DOHH2 (cell line): ENCODE results near the gene CCDC91.

Experiments
- H3F3A ChIP-seq: fragments of 200-600 bp; sonication (generic), shearing (Covaris generic); 2 replicates; pipeline ENCODE4 v1.6.0; 2016; ENCODE audit warnings: antibody characterized with exemption, mild to moderate bottlenecking; ENCODE audit not compliant: control insufficient read depth, insufficient read depth
- H3K27ac ChIP-seq: fragments of 200-600 bp; sonication (generic); 2 replicates; pipeline ENCODE4 v1.5.1; 2014; ENCODE audit warnings: low read depth, mild to moderate bottlenecking, low read length, moderate library complexity
- H3K27me3 ChIP-seq: fragments of 200-600 bp; sonication (generic); 2 replicates; pipeline ENCODE4 v1.6.1; 2014; ENCODE audit warnings: mild to moderate bottlenecking, low read length, mixed read lengths; ENCODE audit not compliant: control insufficient read depth
- H3K36me3 ChIP-seq: fragments of 200-600 bp; sonication (generic); 2 replicates; pipeline ENCODE4 v1.6.1; 2014; ENCODE audit warnings: mild to moderate bottlenecking, low read length, moderate library complexity, mixed read lengths; ENCODE audit not compliant: control insufficient read depth
- H3K4me1 ChIP-seq: fragments of 200-600 bp; sonication (generic); 2 replicates; pipeline ENCODE4 v1.6.1; 2014; ENCODE audit warnings: mild to moderate bottlenecking, low read length, mixed read lengths; ENCODE audit not compliant: control insufficient read depth
- H3K4me2 ChIP-seq: fragments of 200-600 bp; sonication (generic); 2 replicates; pipeline ENCODE4 v1.6.0; 2014; ENCODE audit warnings: mild to moderate bottlenecking, low read length, moderate library complexity
- H3K4me3 ChIP-seq: fragments of 200-600 bp; sonication (generic); 2 replicates; pipeline ENCODE4 v1.5.1; 2014; ENCODE audit warnings: mild to moderate bottlenecking, low read length, mixed read lengths
- H3K79me2 ChIP-seq: fragments of 200-600 bp; sonication (generic); 2 replicates; pipeline ENCODE4 v1.6.1; 2014; ENCODE audit warnings: mild to moderate bottlenecking, low read length, mixed read lengths; ENCODE audit not compliant: control insufficient read depth
- H3K9me2 ChIP-seq: fragments of 200-600 bp; sonication (generic); replicated peaks from 2 replicates; pipeline ENCODE4 v1.6.1; 2014; ENCODE audit warnings: mild to moderate bottlenecking, low read length, mixed read lengths; ENCODE audit not compliant: control insufficient read depth
- H3K9me3 ChIP-seq: fragments of 200-600 bp; sonication (generic); 2 replicates; pipeline ENCODE4 v1.6.1; 2014; ENCODE audit warnings: antibody characterized with exemption, low read length, mixed read lengths; ENCODE audit not compliant: control insufficient read depth, insufficient read depth
- H4K20me1 ChIP-seq: fragments of 200-600 bp; sonication (generic); 2 replicates; pipeline ENCODE4 v1.6.0; 2014; ENCODE audit warnings: low read depth, mild to moderate bottlenecking, antibody characterized with exemption, low read length, moderate library complexity; ENCODE audit not compliant: control insufficient read depth, insufficient read depth
- EZH2phosphoT487 ChIP-seq: fragments of 200-600 bp; sonication (generic); IDR thresholded peaks from 2 replicates; pipeline ENCODE4 v1.6.1; 2017; ENCODE audit warnings: borderline replicate concordance, mild to moderate bottlenecking, antibody characterized with exemption, low read length, moderate library complexity, mixed read lengths
- TF ChIP-seq, protein P1 (sequence below): fragments of 200-600 bp; sonication (generic); IDR thresholded peaks from one replicate; pipeline ENCODE4 v1.5.1; 2014; ENCODE audit warnings: antibody characterized with exemption, mild to moderate bottlenecking, low read depth, low read length; ENCODE audit not compliant: poor library complexity, severe bottlenecking

Gene CCDC91

DNA sequence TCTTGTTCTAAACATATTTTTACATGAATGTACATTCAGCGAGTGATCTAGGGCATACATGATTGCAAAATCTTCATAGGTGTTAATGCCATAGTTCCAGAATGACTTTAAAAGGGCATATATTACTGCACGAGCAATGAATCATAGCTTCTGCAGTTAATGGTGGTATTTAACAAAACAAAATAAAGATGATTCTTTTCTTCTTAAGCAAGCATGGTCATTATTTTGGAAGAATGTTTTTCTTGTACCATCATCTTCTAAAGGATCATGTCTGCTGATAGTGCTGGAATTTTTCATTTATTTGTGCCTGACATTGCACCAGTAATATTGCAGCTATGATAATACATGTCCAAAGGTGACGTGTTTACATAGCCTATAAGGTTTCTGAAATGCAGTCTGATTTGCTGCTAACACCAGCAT is 388.6 kb downstream of the CCDC91 start:
- no peak for TF ChIP-seq EZH2phosphoT487
- TF ChIP-seq, protein P1, sequence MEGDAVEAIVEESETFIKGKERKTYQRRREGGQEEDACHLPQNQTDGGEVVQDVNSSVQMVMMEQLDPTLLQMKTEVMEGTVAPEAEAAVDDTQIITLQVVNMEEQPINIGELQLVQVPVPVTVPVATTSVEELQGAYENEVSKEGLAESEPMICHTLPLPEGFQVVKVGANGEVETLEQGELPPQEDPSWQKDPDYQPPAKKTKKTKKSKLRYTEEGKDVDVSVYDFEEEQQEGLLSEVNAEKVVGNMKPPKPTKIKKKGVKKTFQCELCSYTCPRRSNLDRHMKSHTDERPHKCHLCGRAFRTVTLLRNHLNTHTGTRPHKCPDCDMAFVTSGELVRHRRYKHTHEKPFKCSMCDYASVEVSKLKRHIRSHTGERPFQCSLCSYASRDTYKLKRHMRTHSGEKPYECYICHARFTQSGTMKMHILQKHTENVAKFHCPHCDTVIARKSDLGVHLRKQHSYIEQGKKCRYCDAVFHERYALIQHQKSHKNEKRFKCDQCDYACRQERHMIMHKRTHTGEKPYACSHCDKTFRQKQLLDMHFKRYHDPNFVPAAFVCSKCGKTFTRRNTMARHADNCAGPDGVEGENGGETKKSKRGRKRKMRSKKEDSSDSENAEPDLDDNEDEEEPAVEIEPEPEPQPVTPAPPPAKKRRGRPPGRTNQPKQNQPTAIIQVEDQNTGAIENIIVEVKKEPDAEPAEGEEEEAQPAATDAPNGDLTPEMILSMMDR = no peak
- Histone ChIP-seq H3K9me2 (no peaks in the 10 kb centered on the region), H3K4me2 (no peak overlapping the region), H3K79me2 (no peaks in the 10 kb centered on the region), H3F3A (no peaks in the 10 kb centered on the region), H3K36me3 (no peaks in the 10 kb centered on the region), H3K27ac (no peak overlapping the region), H3K9me3 (no peaks in the 10 kb centered on the region), H4K20me1 (no peaks in the 10 kb centered on the region), H3K4me3 (no peak overlapping the region), H3K27me3 (no peaks in the 10 kb centered on the region), H3K4me1 (no peaks in the 10 kb centered on the region)

DNA sequence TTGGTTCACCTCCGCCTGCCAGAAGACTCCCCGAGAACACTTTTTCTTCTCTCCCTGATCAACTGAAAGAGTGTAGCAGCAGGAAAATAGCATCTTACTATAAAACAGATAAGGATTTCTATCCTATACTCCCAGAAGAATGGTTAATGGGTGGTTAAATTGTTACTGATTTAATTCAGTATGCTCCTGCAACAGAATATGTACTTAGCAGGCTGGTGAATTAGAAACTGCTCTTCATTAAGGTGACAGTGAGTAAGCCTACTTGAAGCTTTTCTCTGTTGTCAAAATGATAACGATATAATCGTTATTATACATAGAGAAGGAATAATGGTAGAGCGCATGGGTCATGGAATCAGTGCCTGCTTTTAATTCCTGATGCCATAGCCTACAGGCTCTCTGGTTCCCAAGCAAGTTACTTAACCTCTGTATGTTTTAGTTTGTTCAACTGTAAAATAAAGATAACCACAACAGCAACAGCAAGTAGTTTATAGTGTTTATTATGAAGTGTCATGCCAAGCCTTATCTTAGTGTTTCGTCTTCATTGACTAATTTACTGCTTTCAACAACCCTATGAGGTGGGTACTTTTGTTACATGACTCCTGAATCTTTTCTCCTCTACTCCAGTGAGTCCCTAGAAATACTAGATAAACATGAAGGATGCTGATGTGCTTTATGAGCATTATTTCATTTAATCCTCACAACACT is 392.6 kb downstream of the CCDC91 start:
- TF ChIP-seq, protein P1 = no peak
- no peak for TF ChIP-seq EZH2phosphoT487
- Histone ChIP-seq H3K4me2 (no peak overlapping the region), H3K4me3 (no peak overlapping the region)

DNA sequence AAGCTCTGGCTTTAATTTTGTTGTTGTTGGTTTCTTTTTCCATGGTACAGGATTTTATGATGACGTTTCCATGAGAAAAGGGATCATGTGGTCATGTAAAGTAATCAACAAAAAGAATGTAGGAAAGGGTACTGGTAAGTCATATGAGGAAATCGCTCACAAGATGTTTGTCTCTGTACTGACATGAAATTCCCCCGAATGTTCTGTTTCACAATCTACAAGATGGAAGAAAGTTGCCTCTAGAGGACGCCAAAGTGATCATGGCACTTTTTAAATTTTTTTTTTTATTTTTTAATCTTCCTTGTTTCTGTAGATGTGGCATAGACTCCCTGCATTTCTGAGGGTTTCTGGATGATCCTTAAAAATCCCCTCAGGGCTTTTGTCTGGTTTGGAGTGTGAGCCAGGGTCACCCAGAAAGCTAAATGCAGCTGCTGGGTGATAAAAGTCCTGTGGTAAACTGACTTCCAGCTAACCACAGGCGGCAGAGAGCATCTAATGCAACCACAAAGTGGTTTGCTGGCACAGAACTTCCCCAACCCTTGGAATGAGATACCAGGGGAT is 393.5 kb downstream of the CCDC91 start:
- no peaks in the 10 kb centered on the region for H3F3A ChIP-seq
- no peaks in the 10 kb centered on the region for H4K20me1 ChIP-seq
- H3K27ac ChIP-seq = no peak overlapping the region
- H3K4me2 ChIP-seq = no peak overlapping the region
- no peaks in the 10 kb centered on the region for H3K9me3 ChIP-seq
- H3K27me3 ChIP-seq = no peaks in the 10 kb centered on the region
- TF ChIP-seq, protein P1 = no peak
- TF ChIP-seq EZH2phosphoT487 = no peak
- no peaks in the 10 kb centered on the region for H3K36me3 ChIP-seq
- H3K4me1 ChIP-seq = no peaks in the 10 kb centered on the region
- H3K79me2 ChIP-seq = no peaks in the 10 kb centered on the region
- H3K9me2 ChIP-seq = no peaks in the 10 kb centered on the region
- no peak overlapping the region for H3K4me3 ChIP-seq

More for the DNA sequence above, 392.6 kb downstream of the CCDC91 start:
- H4K20me1 ChIP-seq = no peaks in the 10 kb centered on the region
- H3K9me3 ChIP-seq = no peaks in the 10 kb centered on the region
- no peaks in the 10 kb centered on the region for H3K79me2 ChIP-seq
- no peaks in the 10 kb centered on the region for H3K36me3 ChIP-seq
- H3K27me3 ChIP-seq = no peaks in the 10 kb centered on the region
- H3K27ac ChIP-seq = no peak overlapping the region
- no peaks in the 10 kb centered on the region for H3K4me1 ChIP-seq
- H3F3A ChIP-seq = no peaks in the 10 kb centered on the region
- H3K9me2 ChIP-seq = no peaks in the 10 kb centered on the region
